ENCODE measurements around the gene SCAMP1.

GRCh38 chr5:78327761-78328510 lies 32.5 kb upstream of the SCAMP1 start:
- no peak for TF ChIP-seq ZBTB25 (CRISPR knock-in tag; IDR thresholded peaks at IDR 0.05)
- TF ChIP-seq RORA (CRISPR knock-in tag; IDR thresholded peaks at IDR 0.05): no peak
- TF ChIP-seq SOX5 (CRISPR knock-in tag; IDR thresholded peaks at IDR 0.05; ENCODE audit: borderline replicate concordance): no peak
- no peak for TF ChIP-seq POLR2AphosphoS5 (IDR thresholded peaks at IDR 0.05; ENCODE audit: low read depth, low read length)
- TF ChIP-seq FOXP1 (IDR thresholded peaks at IDR 0.05): no peak
- no peak for TF ChIP-seq FOXP1 (CRISPR knock-in tag; IDR thresholded peaks at IDR 0.05)
- no peak for TF ChIP-seq RXRA (CRISPR knock-in tag; IDR thresholded peaks at IDR 0.05)
- no peak for TF ChIP-seq ZNF431 (CRISPR knock-in tag; IDR thresholded peaks at IDR 0.05; ENCODE audit: borderline replicate concordance, low read depth)
- no peak for TF ChIP-seq ELF3 (CRISPR knock-in tag; IDR thresholded peaks at IDR 0.05)
- no peak for TF ChIP-seq ZNF430 (CRISPR knock-in tag; IDR thresholded peaks at IDR 0.05)
- no peak for TF ChIP-seq USF2 (IDR thresholded peaks at IDR 0.05; ENCODE audit: low read depth, low read length)
- TF ChIP-seq USF2 (CRISPR knock-in tag; IDR thresholded peaks at IDR 0.05; ENCODE audit: borderline replicate concordance): no peak

Data from HepG2 (cell line).